Activated CD4-positive, alpha-beta T cell treated with anti-CD3 and anti-CD28 coated beads, Interleukin-2, amount 50 U/mL, for 16 hours (primary cell): Measurements from ENCODE around the gene SEC14L1.

Experiments
- DNase-seq: peaks from one replicate; pipeline ENCODE4 v3.0.0-alpha.2; 2020

The SEC14L1 gene

DNA sequence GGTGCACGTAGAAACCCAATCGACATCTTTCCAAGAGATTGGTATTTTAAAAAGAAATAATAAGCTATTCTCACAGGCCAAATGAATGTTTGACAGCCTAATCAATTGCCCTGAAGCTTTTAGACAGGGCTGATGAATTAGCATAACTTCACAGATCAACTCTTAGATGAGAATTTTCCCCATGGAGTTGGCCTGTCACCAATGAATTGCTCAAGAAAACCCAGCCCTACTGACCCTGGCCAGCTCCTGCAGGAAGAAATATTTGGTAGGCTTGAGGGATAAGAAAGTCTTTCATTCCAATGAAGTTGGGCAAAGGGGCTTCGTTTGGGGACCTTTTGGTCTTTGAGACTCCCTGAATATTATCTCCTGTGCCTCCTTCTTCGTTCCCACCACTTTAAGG is 23.4 kb upstream of the SEC14L1 start:
- no peak for DNase-seq

DNA sequence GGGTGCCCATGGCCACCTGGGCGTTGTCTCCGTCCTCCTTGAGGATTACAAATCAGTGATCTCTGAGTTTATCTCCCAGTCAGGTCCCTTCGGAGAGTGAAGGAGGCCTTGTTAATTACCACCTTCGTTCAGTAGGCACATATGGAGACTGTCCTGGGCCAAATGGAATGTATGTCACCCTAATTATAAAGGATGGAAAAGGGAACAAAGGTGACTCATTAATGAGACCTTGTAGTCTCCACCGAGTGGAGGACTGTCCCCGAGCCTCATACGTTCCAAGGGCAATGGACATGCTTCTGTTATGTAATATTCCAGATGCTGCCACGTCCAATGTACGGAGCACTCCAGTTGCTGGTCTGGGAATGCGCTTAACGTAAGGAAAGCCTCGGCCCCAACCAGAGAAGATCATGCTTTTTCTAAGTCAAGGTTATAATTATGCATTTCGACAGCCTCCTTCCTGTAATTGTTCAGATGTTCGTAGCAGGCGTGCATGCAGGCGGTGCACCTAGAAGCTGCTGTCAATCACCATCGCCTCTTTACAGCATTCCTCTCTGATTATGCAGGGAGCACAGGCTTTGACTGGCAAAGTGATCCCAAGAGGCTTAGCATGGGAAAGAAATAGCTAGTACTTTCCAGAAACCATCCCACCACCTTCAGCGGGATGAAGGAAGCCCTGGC is 22.4 kb upstream of the SEC14L1 start:
- no peak for DNase-seq

DNA sequence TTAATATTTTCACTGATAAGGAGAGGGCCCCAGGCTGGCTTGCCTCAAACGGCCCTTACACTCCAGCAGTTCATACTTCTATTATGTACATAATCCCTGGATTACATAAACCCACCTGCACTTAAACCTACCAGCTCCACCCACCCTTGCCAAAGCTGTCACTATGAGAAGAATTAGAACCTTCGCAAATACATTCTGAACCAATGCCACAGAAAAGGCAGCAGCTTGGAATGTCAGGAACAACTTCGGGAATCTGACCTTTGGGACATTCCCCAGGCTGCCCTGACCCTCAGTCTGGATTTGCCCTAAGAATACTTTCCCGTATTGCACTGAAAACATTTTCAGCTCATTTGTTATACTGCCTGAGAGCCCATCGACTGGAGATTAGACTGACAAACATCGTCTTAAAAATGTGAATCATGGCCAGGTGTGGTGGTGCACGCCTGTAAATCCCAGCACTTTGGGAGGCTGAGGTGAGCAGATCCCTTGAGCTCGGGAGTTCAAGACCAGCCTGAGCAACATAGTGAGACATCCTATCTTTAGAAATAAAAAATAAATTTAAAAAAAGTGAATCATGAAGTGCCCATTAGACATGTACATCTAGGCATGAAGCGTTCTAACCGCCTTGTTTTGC is 21.0 kb upstream of the SEC14L1 start:
- DNase-seq = no peak

DNA sequence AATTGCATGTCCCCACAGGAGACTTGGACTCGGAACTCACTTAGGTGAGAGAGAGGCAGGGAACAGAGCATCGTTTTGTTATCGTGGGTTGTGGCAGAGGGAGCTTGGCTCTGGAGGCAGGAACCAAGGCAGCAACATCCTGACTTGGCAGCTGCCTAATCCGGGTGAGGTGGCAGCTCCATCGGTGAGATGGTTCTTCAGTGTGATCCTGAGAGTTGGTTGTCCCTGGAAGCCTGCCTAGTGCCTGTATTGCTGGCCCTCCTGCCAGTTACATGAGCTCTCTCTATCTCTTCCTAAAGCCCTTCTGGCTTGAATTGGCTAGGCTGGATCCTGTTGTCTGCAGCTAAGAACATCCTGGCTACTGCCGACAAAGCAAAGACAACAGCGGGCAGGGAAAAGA is 19.9 kb upstream of the SEC14L1 start:
- no peak for DNase-seq

DNA sequence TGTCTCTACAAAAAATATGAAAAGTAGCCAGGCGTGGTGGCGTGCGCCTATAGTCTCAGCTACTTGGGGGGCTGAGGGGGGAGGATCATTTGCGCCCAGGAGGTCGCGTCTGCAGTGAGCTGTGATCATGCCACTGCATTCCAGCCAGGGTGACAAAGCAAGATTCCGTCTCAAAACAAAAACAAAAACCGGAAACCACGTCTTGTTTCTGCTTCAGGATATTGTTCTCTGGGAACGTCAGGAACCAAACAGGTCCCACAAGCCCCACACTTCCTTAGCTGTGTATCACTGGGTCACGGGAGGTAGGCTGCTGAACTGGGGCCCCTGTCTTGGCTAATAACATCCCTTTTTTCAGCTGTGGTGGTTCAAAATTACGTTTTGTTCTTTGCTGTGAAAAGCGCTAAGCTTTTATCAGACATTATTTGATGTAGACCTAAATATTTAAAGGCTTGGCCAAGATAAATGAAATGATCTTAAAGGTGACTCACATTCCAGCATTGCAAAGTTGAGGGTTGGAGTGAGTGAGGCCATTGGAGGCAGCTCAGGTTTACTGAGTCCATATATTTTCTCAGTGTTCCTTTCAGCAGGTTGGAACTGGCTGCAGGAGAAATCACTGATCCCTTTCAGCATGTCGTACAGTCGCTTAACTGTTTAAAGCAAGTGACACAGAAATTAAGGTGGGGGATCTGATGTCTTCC is 16.4 kb upstream of the SEC14L1 start:
- DNase-seq = no peak

DNA sequence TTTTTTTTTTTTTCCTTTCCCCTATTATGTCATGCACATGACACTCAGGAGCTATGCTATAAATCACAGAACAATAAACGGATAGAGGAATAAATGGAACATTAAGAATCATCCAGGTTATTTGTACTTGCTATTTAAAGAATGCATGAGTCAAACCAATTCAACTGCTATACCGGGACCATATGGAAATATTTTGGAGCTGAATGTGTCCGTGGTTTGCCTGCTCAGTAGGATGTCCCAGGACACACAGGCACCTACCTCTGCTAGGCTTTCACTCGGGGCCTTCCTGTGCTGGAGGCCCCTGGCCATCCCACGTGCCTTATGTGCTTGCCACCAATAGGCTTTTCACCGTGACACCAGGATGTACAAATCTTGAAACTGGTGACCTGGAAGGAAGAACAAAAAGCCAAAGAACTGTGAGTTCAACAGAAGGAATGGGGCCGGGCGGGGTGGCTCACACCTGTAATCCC is 15.3 kb upstream of the SEC14L1 start:
- DNase-seq = no peak

DNA sequence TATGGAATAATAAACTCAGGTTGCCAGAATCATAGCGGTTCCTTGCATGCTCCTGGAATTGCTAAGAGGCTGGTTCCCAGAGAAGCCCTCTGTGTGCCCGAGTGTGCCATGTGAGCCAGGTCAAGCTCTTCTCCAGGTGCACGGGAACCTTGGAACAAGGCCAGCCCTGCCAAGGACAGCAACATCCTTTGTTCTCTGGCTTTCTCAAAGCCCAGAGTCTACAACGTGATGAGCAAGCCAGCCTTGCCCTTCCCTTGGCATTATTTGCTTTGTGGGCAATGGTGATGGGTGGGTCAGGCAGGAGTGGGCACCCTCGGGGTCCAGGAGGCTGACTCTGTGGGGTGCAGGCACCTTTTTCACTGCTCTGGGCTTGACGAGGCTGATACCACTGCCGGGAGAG is 14.2 kb upstream of the SEC14L1 start:
- DNase-seq = no peak

DNA sequence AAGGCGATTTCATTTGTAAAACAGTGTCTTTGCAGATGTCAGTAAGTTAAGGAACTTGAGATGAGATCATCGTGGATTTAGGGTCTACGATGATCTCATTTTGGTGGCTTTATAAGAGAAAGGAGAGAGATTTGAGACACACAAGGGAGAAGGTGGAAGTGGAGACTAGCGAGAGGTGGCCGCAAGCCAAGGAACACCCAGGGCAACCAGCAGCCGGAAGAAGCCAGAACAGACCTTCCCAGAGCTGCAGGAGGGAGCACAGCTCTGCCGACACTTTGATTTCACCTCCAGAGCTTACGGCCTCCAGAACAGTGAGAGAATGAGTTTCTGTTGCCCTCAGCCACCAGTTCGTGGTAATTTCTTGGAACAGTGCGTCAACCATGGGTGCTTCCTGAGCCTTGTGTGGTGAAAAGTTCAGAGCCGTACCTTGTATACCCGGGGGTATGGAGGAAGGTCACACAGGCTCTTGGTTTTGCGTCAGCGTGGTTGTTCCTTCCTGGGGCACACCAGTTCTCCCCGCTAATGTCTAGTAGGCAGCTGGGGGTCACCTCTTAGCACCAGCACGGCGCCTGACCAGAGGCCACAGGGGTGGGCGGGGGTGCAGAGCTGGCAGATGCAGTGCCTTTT is 12.9 kb upstream of the SEC14L1 start:
- DNase-seq = peak; percentile 85

DNA sequence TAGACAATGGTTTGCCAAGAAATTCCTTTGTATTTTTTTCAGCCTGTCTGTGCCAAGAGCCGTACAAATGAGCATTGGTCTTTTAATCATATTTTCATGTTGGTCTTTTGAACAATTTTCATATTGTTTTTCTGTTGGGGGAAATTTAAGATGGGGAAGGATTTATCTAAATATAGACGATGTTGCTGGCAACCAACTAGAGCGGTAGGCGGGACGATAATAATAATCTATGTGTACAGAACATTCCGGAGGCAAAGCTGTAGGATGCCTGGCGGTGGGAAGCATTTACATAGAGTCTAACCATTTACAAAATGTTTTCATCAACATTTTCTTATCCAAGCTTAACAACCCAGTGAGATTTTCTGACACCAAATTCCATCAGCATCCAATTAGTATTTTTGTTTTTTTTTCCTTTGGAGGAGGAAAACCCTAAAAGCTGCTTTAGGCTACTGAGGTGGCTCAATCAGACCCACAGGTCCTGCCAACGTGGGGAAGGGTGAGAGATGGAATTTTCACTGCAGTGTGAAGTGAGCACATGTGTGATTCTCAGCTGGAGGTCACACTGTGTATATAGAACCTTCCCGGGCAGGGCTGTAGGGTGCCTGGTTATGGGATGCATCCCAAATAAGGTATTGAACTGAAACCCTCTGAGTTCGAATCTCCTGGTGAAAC is 11.7 kb upstream of the SEC14L1 start:
- no peak for DNase-seq

DNA sequence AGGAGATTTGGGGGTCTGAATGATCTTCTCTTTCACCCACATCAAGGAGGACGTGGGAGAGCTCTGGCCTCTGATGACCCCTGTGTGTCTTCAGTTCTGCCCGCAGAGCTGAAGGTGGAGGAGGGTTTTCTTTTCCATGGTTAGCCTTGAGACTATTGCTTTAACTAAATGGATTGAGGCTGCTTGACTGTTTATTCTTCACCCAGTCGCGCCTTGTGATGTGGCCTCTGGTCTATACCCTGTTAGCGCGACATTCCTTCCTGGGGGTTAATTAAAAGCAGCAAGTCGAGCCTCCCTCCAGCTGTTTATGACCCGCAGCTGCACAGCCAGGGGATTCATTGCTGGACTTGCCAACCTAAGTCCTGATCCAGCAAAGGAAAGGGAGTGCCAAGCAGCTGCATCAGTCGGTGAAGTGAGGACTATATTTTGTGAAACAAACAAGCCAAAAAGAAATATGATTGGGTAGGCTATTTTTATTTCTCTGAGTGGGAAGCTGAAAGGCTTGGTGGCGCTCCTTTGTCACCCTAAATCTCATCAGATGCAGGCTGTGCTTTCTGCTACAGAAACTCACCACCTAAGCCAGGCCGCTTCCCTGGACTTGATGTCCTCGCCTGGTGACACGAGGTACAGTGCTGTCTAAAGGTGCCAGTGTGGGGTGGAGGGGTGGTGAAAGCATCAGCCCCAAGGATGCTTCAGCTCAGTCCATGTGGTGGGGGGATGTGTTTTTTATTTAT is 11.0 kb upstream of the SEC14L1 start:
- no peak for DNase-seq

DNA sequence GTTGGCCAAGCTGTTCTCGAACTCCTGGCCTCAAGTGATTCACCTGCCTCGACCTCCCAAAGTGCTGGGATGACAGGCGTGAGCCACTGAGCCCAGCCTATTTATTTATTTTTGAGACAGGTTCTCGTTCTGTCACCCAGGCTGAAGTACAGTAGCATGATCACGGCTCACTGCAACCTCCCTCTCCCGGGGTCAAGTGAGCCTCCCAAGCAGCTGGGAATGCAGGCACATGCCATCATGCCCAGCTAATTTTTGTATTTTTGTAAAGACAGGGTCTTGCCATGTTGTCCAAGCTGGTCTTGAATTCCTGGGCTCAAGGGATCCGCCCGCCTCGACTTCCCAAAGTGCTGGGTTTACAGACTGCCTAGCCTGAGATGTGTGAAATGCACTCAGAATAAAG is 10.2 kb upstream of the SEC14L1 start:
- DNase-seq = no peak

DNA sequence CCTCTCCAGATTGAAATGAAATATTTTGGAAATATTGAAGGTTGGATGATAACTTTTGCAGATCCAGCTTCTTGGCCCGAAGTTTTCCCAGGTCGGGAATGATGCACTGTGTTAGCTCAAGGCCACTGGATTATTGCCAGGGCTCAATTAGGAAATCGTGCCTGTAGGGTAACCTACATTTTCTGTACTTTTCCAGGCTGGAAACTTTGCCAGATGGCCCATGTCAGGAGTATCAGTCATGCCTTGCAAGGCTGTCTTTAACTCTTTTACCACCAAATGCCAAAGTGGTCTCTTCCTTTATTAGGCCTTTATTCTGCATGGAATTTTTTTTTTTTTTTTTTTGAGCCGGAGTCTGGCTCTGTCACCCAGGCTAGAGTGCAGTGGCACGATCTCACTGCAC is 8.9 kb upstream of the SEC14L1 start:
- DNase-seq = no peak

DNA sequence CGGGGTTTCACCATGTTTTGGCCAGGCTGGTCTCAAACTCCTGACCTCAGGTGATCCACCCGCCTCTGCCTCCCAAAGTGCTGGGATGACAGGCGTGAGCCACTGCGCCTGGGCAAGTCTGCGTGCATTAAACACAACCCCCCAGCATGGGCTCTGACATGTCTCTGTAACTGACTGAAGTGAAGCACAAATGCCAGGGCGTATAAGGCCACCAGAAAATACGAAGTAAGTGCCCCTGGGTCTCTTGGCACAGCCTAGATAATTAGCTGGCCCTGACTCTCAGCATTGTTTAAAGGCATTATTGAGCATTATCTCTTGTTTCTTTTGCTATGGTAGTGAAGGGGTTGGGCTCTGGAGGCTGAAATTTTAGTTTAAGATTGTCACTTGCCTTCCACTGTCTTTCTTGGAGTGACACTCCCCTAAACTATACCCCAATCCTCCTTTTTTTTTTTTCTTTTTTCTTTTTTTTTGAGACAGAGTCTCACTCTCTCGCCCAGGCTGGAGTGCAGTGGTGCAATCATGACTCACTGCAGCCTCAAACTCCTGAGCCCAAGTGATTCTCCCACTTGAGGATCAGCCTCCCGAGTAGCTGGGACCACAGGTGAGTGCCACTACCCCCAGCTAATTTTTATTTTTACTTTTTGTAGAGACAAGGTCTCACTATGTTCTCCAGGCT is 8.2 kb upstream of the SEC14L1 start:
- no peak for DNase-seq

DNA sequence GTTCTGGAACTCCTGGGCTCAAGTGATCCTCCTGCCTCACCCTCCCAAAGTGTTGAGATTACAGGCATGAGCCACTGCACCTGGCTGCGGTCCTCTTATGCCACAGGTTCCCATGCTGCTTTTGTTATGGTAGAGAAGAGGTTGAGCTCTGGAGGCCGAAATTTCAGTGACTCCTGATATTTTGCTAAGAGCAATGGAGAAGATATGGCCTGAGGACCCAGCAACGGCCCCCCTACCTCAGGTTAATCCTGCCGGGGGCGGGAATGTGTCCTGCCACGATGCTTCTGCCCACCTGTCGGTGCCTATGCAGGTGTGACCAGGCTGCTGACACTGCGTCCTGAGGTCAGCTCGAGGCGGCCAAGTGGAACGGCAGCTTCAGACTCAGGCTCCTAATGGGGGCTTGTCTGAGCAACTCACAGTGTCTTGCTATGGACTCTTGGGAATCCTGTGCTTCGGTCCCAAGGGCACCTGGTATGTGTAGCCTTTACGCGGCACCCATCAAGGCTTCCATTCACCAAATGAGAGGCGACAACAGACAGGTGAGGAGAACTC is 7.6 kb upstream of the SEC14L1 start:
- no peak for DNase-seq

DNA sequence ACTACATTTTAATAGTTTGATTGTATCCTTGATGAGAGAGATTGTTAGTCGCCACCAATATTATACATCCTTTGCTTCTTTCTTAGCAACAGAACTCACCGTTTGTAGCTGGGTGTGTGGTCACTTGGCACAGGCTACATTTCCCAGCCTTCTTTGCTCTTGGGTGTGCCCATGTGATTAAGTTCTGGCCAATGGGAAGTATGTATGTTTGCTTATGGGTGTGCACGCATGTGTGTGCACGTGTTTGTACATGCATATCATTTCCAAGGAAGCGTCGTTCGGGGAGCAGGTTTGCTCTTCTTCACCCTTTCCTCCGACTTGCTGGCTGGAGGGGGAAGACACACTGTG is 4.4 kb upstream of the SEC14L1 start:
- no peak for DNase-seq

DNA sequence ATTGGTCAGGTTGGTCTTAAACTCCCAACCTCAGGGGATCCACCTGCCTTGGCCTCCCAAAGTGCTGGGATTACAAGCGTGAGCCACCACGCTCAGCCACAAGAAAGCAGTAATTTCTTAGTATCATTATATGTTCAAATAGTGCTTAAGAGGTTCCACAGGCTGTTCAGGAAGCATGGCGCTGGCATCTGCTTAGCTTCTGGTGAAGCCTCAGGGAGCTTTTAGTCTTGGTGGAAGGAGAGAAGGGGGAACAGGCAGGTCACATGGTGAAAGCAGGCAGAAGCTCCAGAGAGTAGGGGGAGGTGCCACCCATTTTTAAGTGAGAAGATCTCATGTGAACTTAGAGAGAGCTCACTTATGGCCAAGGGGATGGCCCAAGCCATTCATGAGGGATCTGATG is 3.7 kb upstream of the SEC14L1 start:
- no peak for DNase-seq

DNA sequence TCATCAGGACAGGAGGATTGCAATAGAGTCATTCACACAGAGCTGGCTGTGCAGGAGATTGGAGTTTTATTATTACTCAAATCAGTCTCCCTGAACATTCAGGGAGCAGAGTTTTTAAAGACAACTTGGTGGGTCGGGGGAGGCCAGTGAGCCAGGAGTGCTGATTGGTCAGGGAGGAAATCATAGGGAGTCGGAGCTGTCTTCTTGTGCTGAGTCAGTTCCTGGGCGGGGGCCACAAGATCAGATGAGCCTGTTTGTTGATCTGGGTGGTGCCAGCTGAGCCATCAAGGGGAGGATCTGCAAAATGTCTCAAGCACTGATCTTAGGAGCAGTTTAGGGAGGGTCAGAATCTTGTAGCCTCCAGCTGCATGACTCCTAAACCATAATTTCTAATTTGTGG is 2.9 kb upstream of the SEC14L1 start:
- DNase-seq = peak; percentile 71

DNA sequence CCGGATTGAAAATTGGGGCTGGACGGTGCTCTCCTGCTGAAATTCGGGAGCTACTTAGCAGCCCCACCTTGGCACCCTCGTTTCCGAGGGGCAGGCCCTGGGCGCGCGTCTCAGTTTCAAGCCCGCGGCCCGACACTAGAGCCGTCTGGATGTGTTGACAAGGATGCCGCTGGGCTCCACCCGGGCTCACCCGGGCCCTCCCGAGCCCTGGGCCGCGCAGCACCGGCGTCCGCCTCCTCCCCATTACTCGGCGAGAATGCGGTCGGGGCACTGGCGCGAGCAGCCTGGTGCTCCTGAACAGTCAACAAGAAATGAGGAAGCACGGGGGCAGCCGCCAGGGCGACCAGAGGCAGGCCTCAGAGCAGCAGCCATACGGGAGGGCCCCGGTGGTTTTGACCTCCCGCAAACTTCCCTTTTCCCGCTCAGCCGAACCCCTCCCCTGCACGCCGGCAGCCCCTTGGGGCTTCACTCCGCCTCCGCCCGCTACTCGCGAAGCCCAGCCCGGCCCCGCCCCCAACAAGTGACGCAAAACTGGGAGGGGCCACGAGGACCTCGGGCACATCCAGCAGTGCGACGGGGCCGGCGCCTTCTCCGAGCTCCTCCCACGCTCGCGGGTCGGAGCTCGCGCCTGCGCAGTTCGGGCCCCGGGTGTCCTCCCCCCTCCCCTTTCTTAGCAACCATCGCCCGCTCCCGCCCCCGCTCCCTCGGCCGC is 447 bp upstream of the SEC14L1 start:
- DNase-seq = peak; percentile 99

DNA sequence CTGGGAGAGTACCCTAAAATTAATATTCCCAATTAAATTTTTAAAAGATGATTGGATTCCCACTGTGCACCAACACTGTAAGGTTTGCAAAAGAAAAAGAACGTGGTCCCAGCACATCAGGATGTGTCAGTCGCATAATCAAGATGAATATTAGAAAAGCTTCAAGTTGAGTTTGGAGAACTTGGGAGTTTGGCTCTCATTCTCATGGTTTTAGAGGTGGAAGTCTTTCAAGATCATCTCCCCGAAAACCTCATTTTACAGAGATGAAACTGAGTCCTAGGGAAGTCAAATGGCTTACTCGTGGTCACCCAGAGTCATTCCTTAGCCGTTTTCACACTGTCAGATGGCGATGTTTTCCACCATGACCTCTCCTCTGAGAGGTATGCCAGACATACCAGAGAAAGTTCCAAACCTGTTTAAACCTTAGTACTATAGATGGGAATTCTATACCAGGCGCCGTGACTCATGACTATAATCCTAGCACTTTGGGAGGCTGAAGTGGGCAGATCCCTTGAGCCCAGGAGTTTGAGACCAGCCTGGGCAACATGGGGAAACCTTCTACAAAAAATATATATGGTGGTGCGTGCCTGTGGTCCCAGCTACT is 1.2 kb downstream of the SEC14L1 start:
- no peak for DNase-seq

DNA sequence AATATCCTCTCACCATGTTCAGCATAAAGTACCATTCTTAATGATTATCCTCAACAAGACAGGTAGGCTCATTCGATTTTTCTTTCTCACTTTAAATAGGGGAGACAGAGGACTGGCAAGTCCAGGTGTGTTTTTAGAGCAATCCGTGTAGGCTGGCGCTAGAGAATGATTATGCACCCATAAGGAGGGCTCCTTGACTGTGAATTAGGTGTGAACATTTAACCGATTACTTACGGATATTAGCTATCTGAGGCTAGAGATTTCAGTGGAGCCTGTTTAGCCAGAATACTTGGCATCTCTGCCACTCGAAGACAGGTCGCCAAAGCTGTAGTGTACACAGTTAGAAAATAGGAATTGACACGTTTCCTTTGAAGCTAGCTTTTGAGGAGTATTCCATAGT is 1.9 kb downstream of the SEC14L1 start:
- no peak for DNase-seq

DNA sequence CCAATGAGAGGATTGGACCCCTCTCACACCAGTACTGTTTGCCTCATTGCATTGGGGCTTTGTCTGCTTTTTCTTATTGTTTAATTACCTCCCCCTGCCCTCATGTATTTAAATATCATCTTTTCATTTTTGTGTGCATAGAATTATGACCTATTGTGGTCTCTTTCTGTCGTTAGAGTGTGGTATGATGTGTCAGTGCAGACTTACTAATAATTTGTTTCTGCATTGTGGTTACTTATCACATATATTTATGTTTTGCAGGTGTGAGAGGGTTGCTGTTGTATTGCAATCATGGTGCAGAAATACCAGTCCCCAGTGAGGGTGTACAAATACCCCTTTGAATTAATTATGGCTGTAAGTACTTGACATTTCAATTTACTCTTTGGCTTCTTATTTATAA is 2.5 kb downstream of the SEC14L1 start:
- DNase-seq = no peak
